ENCODE measurements around the gene ADAT1. TPM values are rescaled to one million over a fixed set of nuclear protein-coding genes. Genes with fewer than 3 reads are reported as not detected.

Gene ADAT1
- 47.0 and 71.4 TPM in 2 replicates for total RNA-seq

- peak within 1 kb of the TSS; percentile 78 for H3K4me3 ChIP-seq (ENCODE audit: low read depth, low read length)
- DNase-seq (ENCODE audit: low read depth), result peak; percentile 81
- TF ChIP-seq, protein P1, sequence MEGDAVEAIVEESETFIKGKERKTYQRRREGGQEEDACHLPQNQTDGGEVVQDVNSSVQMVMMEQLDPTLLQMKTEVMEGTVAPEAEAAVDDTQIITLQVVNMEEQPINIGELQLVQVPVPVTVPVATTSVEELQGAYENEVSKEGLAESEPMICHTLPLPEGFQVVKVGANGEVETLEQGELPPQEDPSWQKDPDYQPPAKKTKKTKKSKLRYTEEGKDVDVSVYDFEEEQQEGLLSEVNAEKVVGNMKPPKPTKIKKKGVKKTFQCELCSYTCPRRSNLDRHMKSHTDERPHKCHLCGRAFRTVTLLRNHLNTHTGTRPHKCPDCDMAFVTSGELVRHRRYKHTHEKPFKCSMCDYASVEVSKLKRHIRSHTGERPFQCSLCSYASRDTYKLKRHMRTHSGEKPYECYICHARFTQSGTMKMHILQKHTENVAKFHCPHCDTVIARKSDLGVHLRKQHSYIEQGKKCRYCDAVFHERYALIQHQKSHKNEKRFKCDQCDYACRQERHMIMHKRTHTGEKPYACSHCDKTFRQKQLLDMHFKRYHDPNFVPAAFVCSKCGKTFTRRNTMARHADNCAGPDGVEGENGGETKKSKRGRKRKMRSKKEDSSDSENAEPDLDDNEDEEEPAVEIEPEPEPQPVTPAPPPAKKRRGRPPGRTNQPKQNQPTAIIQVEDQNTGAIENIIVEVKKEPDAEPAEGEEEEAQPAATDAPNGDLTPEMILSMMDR (conservative IDR thresholded peaks at IDR 0.05; ENCODE audit: low read depth, low read length), result no peak
Observed at GRCh38 chr16:75622761-75623605, at the start of gene ADAT1. ADAT1 (minus strand) TSS chr16:75623281; CDS start chr16:75620799, 2,482 bp downstream.

DNA sequence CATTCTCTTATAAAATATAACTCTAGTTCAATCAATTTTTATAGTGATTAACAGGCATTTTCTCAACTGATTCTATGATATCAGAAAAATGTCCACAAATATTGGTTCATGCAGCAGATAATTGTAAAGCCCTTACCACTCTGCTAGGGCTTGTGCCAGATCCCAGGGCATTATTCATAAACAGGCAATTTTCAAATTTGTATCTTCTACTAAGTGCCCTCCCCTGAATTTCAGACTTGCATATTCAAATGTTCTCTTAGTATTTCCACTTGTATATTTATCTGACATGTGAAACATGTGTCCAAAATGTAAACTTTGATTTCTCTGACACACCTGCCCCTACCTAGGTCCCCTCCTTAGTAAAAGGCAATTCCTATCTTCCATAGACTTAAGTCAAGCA, 44.4 kb upstream of the ADAT1 start:
- TF ChIP-seq, protein P1 (conservative IDR thresholded peaks at IDR 0.05; ENCODE audit: low read depth, low read length), result no peak
- no peak for DNase-seq (ENCODE audit: low read depth)
- no peak overlapping the region for H3K4me3 ChIP-seq (ENCODE audit: low read depth, low read length)

GRCh38 chr16:75660726-75661302, 37.7 kb upstream of the ADAT1 start:
- no peak overlapping the region for H3K4me3 ChIP-seq (ENCODE audit: low read depth, low read length)
- DNase-seq (ENCODE audit: low read depth), result no peak
- TF ChIP-seq, protein P1 (conservative IDR thresholded peaks at IDR 0.05; ENCODE audit: low read depth, low read length), result no peak

GRCh38 chr16:75660321-75660720, 37.2 kb upstream of the ADAT1 start:
- DNase-seq (ENCODE audit: low read depth), result no peak
- TF ChIP-seq, protein P1 (conservative IDR thresholded peaks at IDR 0.05; ENCODE audit: low read depth, low read length), result no peak
- H3K4me3 ChIP-seq (ENCODE audit: low read depth, low read length), result no peak overlapping the region

GRCh38 chr16:75658175-75658574, 35.1 kb upstream of the ADAT1 start:
- TF ChIP-seq, protein P1 (conservative IDR thresholded peaks at IDR 0.05; ENCODE audit: low read depth, low read length), result no peak
- H3K4me3 ChIP-seq (ENCODE audit: low read depth, low read length), result no peak overlapping the region
- no peak for DNase-seq (ENCODE audit: low read depth)

DNA sequence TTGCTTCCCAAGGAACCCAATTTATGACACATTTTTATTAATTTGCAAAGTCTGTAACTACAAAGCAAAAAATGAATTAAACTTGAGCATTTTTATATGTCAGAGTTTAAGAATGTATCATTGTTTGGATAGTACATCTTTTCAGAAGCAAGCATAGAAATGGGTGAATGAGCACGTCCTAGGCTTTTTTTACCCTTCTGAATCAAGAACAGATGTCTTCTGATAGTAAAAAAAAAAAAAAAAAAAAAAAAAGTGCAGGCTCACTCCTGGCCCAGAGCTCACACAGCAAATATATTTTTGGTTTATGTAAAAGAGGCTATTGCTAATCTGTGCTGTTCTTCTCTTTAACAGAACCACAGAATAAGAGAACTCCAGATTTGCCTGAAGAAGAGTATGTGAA, 30.8 kb upstream of the ADAT1 start:
- no peak overlapping the region for H3K4me3 ChIP-seq (ENCODE audit: low read depth, low read length)
- DNase-seq (ENCODE audit: low read depth), result no peak
- TF ChIP-seq, protein P1 (conservative IDR thresholded peaks at IDR 0.05; ENCODE audit: low read depth, low read length), result no peak
